SU-DHL-6 (cell line): ENCODE data around the gene PPIL4.

Experiments
- EZH2phosphoT487 ChIP-seq: fragments of 200-600 bp; sonication (generic), shearing (Covaris generic); conservative IDR thresholded peaks from 2 replicates; pipeline ENCODE4 v1.6.1; 2018; ENCODE audit warnings: mild to moderate bottlenecking, antibody characterized with exemption, low read length, moderate library complexity, mixed read lengths
- TF ChIP-seq, protein P1 (sequence below): fragments of 200-600 bp; sonication (generic); IDR thresholded peaks from one replicate; pipeline ENCODE4 v1.5.1; 2017; ENCODE audit warnings: antibody characterized with exemption, mild to moderate bottlenecking, low read length, moderate library complexity; ENCODE audit not compliant: insufficient read depth, poor library complexity, severe bottlenecking

DNA sequence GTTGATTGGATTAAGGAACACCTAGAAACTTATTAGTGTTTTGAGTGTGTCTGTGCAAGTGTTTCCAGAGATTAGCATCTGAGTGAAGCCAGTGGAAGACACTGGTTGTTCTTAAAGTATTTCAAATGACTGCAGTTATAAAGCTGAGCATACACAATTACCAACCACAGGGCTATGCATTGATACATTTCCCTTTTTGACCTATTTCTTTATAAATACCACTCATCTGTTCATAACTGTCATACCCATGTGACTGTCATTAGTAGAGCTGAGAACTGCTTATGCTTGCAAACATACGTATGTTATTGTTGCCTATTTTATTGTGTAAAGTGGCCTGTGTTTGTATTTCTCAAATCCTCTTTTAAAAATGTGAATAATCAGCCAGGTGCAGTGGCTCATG lies 45.7 kb downstream of the PPIL4 start:
- TF ChIP-seq, protein P1, sequence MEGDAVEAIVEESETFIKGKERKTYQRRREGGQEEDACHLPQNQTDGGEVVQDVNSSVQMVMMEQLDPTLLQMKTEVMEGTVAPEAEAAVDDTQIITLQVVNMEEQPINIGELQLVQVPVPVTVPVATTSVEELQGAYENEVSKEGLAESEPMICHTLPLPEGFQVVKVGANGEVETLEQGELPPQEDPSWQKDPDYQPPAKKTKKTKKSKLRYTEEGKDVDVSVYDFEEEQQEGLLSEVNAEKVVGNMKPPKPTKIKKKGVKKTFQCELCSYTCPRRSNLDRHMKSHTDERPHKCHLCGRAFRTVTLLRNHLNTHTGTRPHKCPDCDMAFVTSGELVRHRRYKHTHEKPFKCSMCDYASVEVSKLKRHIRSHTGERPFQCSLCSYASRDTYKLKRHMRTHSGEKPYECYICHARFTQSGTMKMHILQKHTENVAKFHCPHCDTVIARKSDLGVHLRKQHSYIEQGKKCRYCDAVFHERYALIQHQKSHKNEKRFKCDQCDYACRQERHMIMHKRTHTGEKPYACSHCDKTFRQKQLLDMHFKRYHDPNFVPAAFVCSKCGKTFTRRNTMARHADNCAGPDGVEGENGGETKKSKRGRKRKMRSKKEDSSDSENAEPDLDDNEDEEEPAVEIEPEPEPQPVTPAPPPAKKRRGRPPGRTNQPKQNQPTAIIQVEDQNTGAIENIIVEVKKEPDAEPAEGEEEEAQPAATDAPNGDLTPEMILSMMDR: no peak
- TF ChIP-seq EZH2phosphoT487: no peak
